SIG-M5 treated with dmso at 0.1 percent for 504 hours (cell line): ENCODE data around the gene SLMAP.

Source experiments
- DNase-seq: peaks from one replicate; lab custom pipeline; 2025; ENCODE audit not compliant: unreplicated experiment; lab: John Stamatoyannopoulos, UW

SLMAP gene, protein sequence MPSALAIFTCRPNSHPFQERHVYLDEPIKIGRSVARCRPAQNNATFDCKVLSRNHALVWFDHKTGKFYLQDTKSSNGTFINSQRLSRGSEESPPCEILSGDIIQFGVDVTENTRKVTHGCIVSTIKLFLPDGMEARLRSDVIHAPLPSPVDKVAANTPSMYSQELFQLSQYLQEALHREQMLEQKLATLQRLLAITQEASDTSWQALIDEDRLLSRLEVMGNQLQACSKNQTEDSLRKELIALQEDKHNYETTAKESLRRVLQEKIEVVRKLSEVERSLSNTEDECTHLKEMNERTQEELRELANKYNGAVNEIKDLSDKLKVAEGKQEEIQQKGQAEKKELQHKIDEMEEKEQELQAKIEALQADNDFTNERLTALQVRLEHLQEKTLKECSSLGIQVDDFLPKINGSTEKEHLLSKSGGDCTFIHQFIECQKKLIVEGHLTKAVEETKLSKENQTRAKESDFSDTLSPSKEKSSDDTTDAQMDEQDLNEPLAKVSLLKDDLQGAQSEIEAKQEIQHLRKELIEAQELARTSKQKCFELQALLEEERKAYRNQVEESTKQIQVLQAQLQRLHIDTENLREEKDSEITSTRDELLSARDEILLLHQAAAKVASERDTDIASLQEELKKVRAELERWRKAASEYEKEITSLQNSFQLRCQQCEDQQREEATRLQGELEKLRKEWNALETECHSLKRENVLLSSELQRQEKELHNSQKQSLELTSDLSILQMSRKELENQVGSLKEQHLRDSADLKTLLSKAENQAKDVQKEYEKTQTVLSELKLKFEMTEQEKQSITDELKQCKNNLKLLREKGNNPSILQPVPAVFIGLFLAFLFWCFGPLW

GRCh38 chr3:57755741-57756527 is at the start of gene SLMAP:
SLMAP (plus strand) TSS chr3:57756309; CDS start chr3:57757652, 1,343 bp downstream.
- DNase-seq: peak; percentile 98

GRCh38 chr3:57706462-57706861 is 49.6 kb upstream of the SLMAP start:
- peak; percentile 79 for DNase-seq

- no peak for DNase-seq
Measured at GRCh38 chr3:57709031-57709430, 47.1 kb upstream of the SLMAP start.

- DNase-seq: no peak
Measured at GRCh38 chr3:57709559-57709958, 46.5 kb upstream of the SLMAP start.

DNA sequence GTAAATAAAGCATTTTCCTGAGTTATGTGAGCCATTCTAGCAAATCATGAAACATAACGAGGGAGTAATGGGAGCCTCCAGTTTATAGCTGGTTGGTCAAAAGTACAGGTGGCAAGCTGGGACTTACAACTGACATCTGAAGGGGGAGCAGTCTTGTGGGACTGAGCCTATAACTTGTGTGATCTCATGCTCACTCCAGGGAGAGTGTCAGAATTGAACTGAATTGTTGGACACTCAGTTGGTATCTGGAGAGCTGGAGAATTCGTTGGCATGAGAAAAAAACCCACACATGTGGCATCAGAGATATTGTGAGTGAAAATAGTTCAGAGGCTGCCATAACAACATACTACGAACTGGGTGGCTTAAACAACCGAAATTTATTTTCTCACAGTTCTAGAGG is 40.4 kb upstream of the SLMAP start:
- no peak for DNase-seq

- no peak for DNase-seq
Measured at GRCh38 chr3:57717205-57717868, 38.8 kb upstream of the SLMAP start.

GRCh38 chr3:57718118-57718517 is 38.0 kb upstream of the SLMAP start:
- DNase-seq: no peak

DNA sequence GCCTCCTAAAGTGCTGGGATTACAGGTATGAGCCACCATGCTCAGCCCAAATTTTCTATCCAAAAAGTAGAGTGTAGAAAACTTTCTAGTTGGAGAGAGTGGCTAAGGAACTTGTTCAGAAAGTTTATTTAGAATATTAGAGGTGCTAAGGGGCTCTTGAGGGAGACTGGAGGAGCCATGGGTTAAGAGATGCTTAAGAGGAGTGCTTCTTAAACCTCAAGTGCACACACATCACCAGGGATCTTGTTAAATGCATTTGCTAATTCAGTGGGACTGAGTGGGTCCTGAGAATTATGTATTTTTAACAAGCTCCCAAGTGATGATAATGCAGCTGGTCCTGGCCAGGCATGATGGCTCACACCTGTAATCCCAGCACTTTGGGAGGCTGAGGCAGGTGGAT is 29.7 kb upstream of the SLMAP start:
- no peak for DNase-seq

DNA sequence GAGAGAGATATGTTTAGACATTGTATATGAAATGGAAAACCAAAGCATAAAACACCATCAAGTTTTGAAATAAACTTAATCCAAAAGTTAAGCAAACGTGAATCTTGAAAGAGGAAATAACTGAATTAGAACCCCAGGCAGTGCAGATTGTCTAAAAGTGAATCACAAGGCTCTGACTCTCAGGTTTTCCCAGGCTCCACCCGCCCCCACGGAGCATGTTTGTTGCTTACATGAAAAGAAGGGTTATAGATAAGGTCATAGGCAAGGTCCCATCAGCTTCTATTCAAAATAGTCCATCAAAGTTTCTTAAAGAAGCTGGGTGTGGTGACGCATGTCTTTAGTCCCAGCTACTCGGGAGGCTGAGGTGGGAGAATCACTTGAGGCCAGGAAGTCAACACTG is 29.0 kb upstream of the SLMAP start:
- no peak for DNase-seq

DNA sequence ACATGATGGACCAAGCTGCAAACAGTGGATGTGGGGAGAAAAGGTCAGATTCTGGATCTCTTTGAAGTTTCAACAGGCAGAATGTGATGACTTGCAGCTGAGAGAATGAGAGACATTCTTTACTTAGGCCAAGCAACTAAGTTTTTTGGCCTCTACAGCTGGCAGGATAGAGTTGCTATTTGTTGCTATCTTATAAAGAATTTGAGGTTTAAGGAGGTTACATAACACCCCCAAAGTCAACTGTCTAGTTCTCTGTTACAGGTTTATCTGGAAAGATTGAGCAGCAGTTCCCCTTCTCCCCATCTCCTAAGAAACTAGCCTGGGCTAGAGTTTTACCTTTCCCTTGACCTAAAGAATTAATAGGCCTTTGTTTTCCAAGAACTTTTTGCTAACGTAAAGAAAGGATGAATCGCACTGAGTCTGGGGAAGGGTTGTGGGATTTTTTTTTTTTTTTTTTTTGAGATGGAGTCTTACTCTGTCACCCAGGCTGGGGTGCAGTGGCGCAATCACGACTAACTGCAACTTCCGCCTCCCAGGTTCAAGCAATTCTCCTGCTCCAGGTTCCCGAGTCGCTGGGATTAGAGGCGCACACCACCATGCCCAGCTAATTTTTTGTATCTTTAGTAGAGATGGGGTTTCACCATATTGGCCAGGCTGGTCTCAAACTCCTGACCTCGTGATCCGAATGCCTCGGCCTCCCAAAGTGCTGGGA is 26.6 kb upstream of the SLMAP start:
- DNase-seq: peak; percentile 84

DNA sequence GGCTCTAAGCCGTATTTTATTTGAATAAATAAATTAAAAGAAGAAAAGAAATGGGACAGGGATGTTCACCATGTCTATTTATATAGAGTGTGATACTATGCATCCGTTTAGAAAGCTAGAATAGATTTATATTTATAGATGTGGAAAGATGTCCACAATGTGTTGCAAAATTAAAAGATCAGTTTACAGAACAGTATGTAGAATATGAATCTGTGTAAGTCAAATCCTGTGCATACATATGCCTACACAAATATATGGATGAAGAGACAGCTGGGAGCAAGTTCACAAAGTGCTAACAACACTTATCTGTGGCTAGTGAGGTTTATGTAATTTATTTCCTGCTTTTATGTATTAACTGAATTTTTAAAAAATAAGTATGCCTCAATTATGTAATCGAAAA is 25.4 kb upstream of the SLMAP start:
- DNase-seq: no peak

GRCh38 chr3:57731311-57731710 is 24.8 kb upstream of the SLMAP start:
- no peak for DNase-seq

GRCh38 chr3:57733790-57734189 is 22.3 kb upstream of the SLMAP start:
- DNase-seq: no peak

- no peak for DNase-seq
Measured at GRCh38 chr3:57735405-57735804, 20.7 kb upstream of the SLMAP start.

GRCh38 chr3:57737840-57738239 is 18.3 kb upstream of the SLMAP start:
- DNase-seq: no peak

DNA sequence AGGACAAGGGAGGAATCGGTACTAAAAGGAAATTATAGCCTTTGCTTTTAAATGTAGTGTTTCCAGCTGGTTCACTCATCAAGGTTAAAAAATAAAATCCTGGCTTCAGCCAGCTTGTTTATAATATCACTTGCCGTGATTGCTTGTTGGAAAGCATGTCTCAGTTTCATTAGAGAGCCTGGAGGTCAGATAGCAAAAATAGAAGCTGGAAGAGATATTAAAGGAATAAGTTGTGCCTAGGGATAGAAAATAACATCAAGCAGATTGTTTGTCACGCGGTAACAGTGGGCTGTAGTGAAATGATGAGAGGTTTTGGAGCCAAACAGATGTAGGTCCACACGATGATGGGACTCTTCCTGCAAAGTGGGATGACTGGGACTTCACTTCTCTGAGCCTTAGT is 17.7 kb upstream of the SLMAP start:
- no peak for DNase-seq

GRCh38 chr3:57740027-57740426 is 16.1 kb upstream of the SLMAP start:
- DNase-seq: no peak

- DNase-seq: no peak
Measured at GRCh38 chr3:57743496-57743895, 12.6 kb upstream of the SLMAP start.

DNA sequence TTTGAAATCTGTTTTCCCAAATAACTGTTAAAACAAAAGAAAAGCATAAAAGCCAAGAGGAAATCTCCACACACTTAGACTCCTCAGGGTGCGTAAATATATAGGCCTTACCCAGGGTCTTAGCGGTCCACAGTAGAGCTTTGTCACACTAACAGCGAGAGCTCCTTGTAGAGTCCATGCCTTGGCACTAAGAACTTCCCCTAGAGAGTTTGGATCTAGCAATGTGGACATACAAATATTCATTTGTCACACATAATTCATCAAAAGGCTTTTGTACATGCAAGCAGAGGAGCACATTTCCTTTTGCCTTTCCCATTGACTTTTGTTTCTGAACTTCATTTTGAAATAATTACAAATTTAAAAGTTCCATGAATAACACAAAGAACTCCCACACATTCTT is 11.0 kb upstream of the SLMAP start:
- DNase-seq: no peak
